Nephron progenitor cell (in vitro differentiated cells): ENCODE results near the gene PITX1.

ENCODE experiments used
- DNase-seq: peaks from one replicate; pipeline ENCODE4 v3.0.0; 2021
- H3K27ac Mint-ChIP-seq: 2 replicates; pipeline ENCODE4 v1.8.0; 2021; ENCODE audit warnings: mild to moderate bottlenecking, moderate library complexity, mixed read lengths
- H3K27me3 Mint-ChIP-seq: 2 replicates; pipeline ENCODE4 v1.8.0; 2021; ENCODE audit warnings: mild to moderate bottlenecking, low read depth, mixed read lengths; ENCODE audit not compliant: poor library complexity
- H3K36me3 Mint-ChIP-seq: 2 replicates; pipeline ENCODE4 v1.8.0; 2021; ENCODE audit warnings: low read depth, mixed read lengths
- H3K4me1 Mint-ChIP-seq: 2 replicates; pipeline ENCODE4 v1.8.0; 2021; ENCODE audit warnings: mixed read lengths
- H3K4me3 Mint-ChIP-seq: 2 replicates; pipeline ENCODE4 v1.8.0; 2021; ENCODE audit warnings: mild to moderate bottlenecking, moderate library complexity, mixed read lengths
- H3K9me3 Mint-ChIP-seq: 2 replicates; pipeline ENCODE4 v1.8.0; 2021; ENCODE audit warnings: mild to moderate bottlenecking, moderate library complexity, mixed read lengths
- TF ChIP-seq, protein P1 (sequence below): fragments of 200-600 bp; sonication (generic); IDR thresholded peaks from 2 replicates; pipeline ENCODE4 v1.5.0; 2021; ENCODE audit warnings: antibody characterized with exemption

PITX1 gene

GRCh38 chr5:134979416-134979815 is 54.6 kb downstream of the PITX1 start:
- H3K4me3 Mint-ChIP-seq: no peak overlapping the region
- no peak overlapping the region for H3K27ac Mint-ChIP-seq
- H3K9me3 Mint-ChIP-seq: peaks cover 75% of the 10 kb centered on the region
- H3K4me1 Mint-ChIP-seq: no peaks in the 10 kb centered on the region
- peaks cover 44% of the 10 kb centered on the region for H3K36me3 Mint-ChIP-seq
- no peak for DNase-seq
- TF ChIP-seq, protein P1, sequence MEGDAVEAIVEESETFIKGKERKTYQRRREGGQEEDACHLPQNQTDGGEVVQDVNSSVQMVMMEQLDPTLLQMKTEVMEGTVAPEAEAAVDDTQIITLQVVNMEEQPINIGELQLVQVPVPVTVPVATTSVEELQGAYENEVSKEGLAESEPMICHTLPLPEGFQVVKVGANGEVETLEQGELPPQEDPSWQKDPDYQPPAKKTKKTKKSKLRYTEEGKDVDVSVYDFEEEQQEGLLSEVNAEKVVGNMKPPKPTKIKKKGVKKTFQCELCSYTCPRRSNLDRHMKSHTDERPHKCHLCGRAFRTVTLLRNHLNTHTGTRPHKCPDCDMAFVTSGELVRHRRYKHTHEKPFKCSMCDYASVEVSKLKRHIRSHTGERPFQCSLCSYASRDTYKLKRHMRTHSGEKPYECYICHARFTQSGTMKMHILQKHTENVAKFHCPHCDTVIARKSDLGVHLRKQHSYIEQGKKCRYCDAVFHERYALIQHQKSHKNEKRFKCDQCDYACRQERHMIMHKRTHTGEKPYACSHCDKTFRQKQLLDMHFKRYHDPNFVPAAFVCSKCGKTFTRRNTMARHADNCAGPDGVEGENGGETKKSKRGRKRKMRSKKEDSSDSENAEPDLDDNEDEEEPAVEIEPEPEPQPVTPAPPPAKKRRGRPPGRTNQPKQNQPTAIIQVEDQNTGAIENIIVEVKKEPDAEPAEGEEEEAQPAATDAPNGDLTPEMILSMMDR: no peak
- peaks cover 13% of the 10 kb centered on the region for H3K27me3 Mint-ChIP-seq
